SH-SY5Y (cell line): ENCODE data around the gene FAM117B.

ENCODE experiments used
- GATA2 ChIP-seq: IDR thresholded peaks from 2 replicates; pipeline ENCODE4 v1.6.1; 2011; ENCODE audit warnings: mild to moderate bottlenecking, low read depth, low read length
- GATA3 ChIP-seq: IDR thresholded peaks from 2 replicates; pipeline ENCODE4 v1.6.1; 2011; ENCODE audit warnings: low read depth, mild to moderate bottlenecking, low read length, moderate library complexity

DNA sequence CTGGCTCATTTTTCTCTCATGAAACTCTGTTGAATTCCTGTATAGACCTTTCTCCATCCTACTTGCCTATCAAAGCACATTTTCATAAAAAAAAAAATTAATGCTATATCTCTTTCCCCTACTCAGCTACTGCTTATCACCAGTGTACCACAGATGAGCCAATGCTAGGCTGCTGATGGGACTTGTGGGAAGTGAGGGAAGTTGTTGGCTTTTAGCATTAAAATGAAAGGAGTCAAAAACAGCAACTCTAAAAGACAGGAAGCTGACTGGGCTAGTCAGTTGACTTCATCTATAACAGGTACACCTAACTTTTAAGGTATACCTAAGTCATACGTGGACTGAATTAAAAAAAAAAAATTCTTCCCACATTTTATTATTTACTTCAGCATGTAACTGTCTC lies 102.1 kb downstream of the FAM117B start:
- TF ChIP-seq GATA3 (no peak), GATA2 (no peak)
